HCT116 (cell line): Measurements from ENCODE around the gene LMO7. TPM values are rescaled to one million over a fixed set of nuclear protein-coding genes. Genes with fewer than 3 reads are reported as not detected.

Experiments
- ATAC-seq: fragments of 200-7000 bp; cut with Tn5 transposase; 2 replicates; pipeline ENCODE4 v1.9.1; 2020; ENCODE audit warnings: mild to moderate bottlenecking, moderate library complexity
- BruUV-seq: library from RNA; stranded (reverse); fragments of 400-500 nt; replicated peaks from 2 replicates; lab custom pipeline; 2021; lab: Mats Ljungman, UMichigan
- CTCF ChIA-PET: fragments of 300-600 bp; sonication (Branson Sonifier 250); formaldehyde crosslinking; loops from one replicate; lab custom pipeline; 2021; ENCODE audit warnings: antibody characterized with exemption; lab: Charles Lee
- POLR2A ChIA-PET: fragments of 300-600, 350-600 bp; sonication (Branson Sonifier 250); formaldehyde crosslinking; loops from one replicate; lab custom pipeline; 2021; ENCODE audit warnings: antibody characterized with exemption; lab: Charles Lee
- RAD21 ChIA-PET, 2 experiments: fragments of 300-600 bp; sonication (Branson Sonifier 250); formaldehyde crosslinking; loops; one replicate each; lab custom pipeline; 2023; ENCODE audit warnings: low total read pairs in 2 of 2; ENCODE audit not compliant: uncharacterized antibody in 2 of 2, unreplicated experiment in 2 of 2, low non-redundant PET in 1 of 2; lab: Charles Lee
- DNase-seq: peaks from one replicate; pipeline ENCODE4 v3.0.0-alpha.2; 2010; ENCODE audit warnings: low read depth, low spot score
- H2AFZ ChIP-seq: fragments of 200-600 bp; shearing (Covaris generic), sonication (generic); 2 replicates; pipeline ENCODE4 v1.6.1; 2017; ENCODE audit warnings: low read depth, mixed run types, mixed read lengths, antibody characterized with exemption, low read length; ENCODE audit not compliant: poor library complexity, severe bottlenecking
- H3K27ac ChIP-seq: 2 replicates; pipeline ENCODE4 v1.5.1; 2012; ENCODE audit warnings: low read depth, low read length
- H3K27me3 ChIP-seq: fragments of 200-600 bp; sonication (generic); 2 replicates; pipeline ENCODE4 v1.6.1; 2016; ENCODE audit warnings: mixed run types, low read length, mixed read lengths; ENCODE audit not compliant: insufficient read depth
- H3K36me3 ChIP-seq, 2 experiments: fragments of 200-500 bp in 1 of 2; fragments of 200-600 bp in 1 of 2; sonication (Bioruptor generic) in 1 of 2; sonication (generic) in 1 of 2; 2 replicates each; pipeline versions ENCODE4 v1.5.1 to v1.6.1; 2014 to 2016; ENCODE audit warnings: low read length in 2 of 2, inconsistent platforms in 1 of 2, mixed read lengths in 1 of 2, mixed run types in 1 of 2; ENCODE audit not compliant: insufficient read depth in 2 of 2, control insufficient read depth in 1 of 2
- H3K4me1 ChIP-seq, 2 experiments: fragments of 200-600 bp in 1 of 2; sonication (generic) in 1 of 2; 2 replicates each; pipeline versions ENCODE4 v1.5.1 to v1.6.1; 2012 to 2017; ENCODE audit warnings: low read length in 2 of 2, inconsistent platforms in 1 of 2, mild to moderate bottlenecking in 1 of 2, mixed read lengths in 1 of 2, mixed run types in 1 of 2, moderate library complexity in 1 of 2; ENCODE audit not compliant: insufficient read depth in 2 of 2, control insufficient read depth in 1 of 2
- H3K4me2 ChIP-seq: fragments of 200-600 bp; sonication (generic); 2 replicates; pipeline ENCODE4 v1.6.1; 2017; ENCODE audit warnings: mixed run types, low read length, mixed read lengths
- H3K4me3 ChIP-seq, 2 experiments: fragments of 200-600 bp in 1 of 2; sonication (generic) in 1 of 2; replicated peaks in 1 of 2; 2 replicates each; pipeline ENCODE4 v1.5.1; 2011 to 2016; ENCODE audit warnings: low read length in 2 of 2, control low read depth in 1 of 2, low read depth in 1 of 2, mild to moderate bottlenecking in 1 of 2, mixed read lengths in 1 of 2, mixed run types in 1 of 2
- H3K79me2 ChIP-seq: fragments of 200-600 bp; sonication (generic); 2 replicates; pipeline ENCODE4 v1.6.1; 2017; ENCODE audit warnings: mild to moderate bottlenecking, mixed run types, low read length, moderate library complexity, mixed read lengths; ENCODE audit not compliant: insufficient read depth
- H3K9ac ChIP-seq: fragments of 200-600 bp; sonication (generic); 2 replicates; pipeline ENCODE4 v1.6.1; 2016; ENCODE audit warnings: low read length, mixed read lengths
- H3K9me2 ChIP-seq: fragments of 200-600 bp; sonication (generic), shearing (Covaris generic); 2 replicates; pipeline ENCODE4 v1.6.1; 2017; ENCODE audit warnings: mixed run types, mild to moderate bottlenecking, moderate library complexity; ENCODE audit not compliant: insufficient read depth
- H3K9me3 ChIP-seq, 2 experiments: fragments of 200-500 bp in 1 of 2; fragments of 200-600 bp in 1 of 2; sonication (Bioruptor generic) in 1 of 2; sonication (generic) in 1 of 2; 2 replicates each; pipeline ENCODE4 v1.6.1; 2014 to 2017; ENCODE audit warnings: low read length in 2 of 2, mixed read lengths in 2 of 2, inconsistent platforms in 1 of 2, low read depth in 1 of 2, mild to moderate bottlenecking in 1 of 2, mixed run types in 1 of 2, moderate library complexity in 1 of 2; ENCODE audit not compliant: control insufficient read depth in 1 of 2, insufficient read depth in 1 of 2
- H4K20me1 ChIP-seq: fragments of 200-600 bp; sonication (generic), shearing (Covaris generic); 2 replicates; pipeline ENCODE4 v1.6.1; 2017; ENCODE audit warnings: mixed run types, mild to moderate bottlenecking, moderate library complexity; ENCODE audit not compliant: insufficient read depth
- ATF3 ChIP-seq: IDR thresholded peaks from 2 replicates; pipeline ENCODE4 v1.6.1; 2012
- CTCF ChIP-seq, 3 experiments: fragments of 200-600 bp in 1 of 3; sonication (generic) in 1 of 3; IDR thresholded peaks in 2 of 3; conservative IDR thresholded peaks in 1 of 3; 2 replicates each; pipeline ENCODE4 v1.5.1; 2012 to 2017; ENCODE audit warnings: low read depth in 2 of 3, low read length in 2 of 3, antibody characterized with exemption in 1 of 3, borderline replicate concordance in 1 of 3, control low read depth in 1 of 3, mild to moderate bottlenecking in 1 of 3, mixed read lengths in 1 of 3, mixed run types in 1 of 3, moderate library complexity in 1 of 3; ENCODE audit not compliant: insufficient read depth in 1 of 3
- EGR1 ChIP-seq: IDR thresholded peaks from 2 replicates; pipeline ENCODE4 v1.6.1; 2012; ENCODE audit warnings: low read depth
- EZH2 ChIP-seq: fragments of 200-600 bp; sonication (generic); IDR thresholded peaks from 2 replicates; pipeline ENCODE4 v1.6.1; 2017; ENCODE audit warnings: antibody characterized with exemption, mixed run types
- MAX ChIP-seq: IDR thresholded peaks from 2 replicates; pipeline ENCODE4 v1.6.1; 2012
- POLR2A ChIP-seq: IDR thresholded peaks from 2 replicates; pipeline ENCODE4 v1.7.0; 2011; ENCODE audit warnings: borderline replicate concordance; ENCODE audit not compliant: insufficient read depth, insufficient read length; ENCODE audit errors: extremely low read depth
- RAD21 ChIP-seq: IDR thresholded peaks from 2 replicates; pipeline ENCODE4 v1.6.1; 2012; ENCODE audit warnings: low read depth, mild to moderate bottlenecking
- TCF7L2 ChIP-seq: IDR thresholded peaks from 2 replicates; pipeline ENCODE4 v1.7.0; 2011; ENCODE audit warnings: borderline replicate concordance, inconsistent platforms; ENCODE audit not compliant: insufficient read depth, insufficient read length; ENCODE audit errors: extremely low read depth
- intact Hi-C: fragments of 100-400 bp; cut with micrococcal nuclease; formaldehyde crosslinking; loops from 2 replicates; pipeline ENCODE4 v1.10.0; 2022
- total RNA-seq: library from RNA; stranded (reverse); gene quantifications from one replicate; pipeline ENCODE4 v1.2.1, GENCODE V29; 2021; ENCODE audit not compliant: unreplicated experiment

The LMO7 gene
- total RNA-seq, 1 experiment from 2014 or later, result 8.1 TPM

- TF ChIP-seq TCF7L2 (no peak), MAX (no peak), ATF3 (no peak), EZH2 (no peak)
These were observed 46.2 kb downstream of the LMO7 start (continued) for GRCh38 chr13:75682326-75682725.

GRCh38 chr13:75685239-75685697 is 49.1 kb downstream of the LMO7 start:
- peaks cover 8 to 11% of the 10 kb centered on the region in 2 experiments for H3K4me1 ChIP-seq
- no peak overlapping the region for H3K4me3 ChIP-seq
- RAD21 ChIA-PET, result no interaction called here
- ATAC-seq, result peak; percentile 65
- intact Hi-C loops, result loop anchor here (10.0 kb wide), 1 partner anchor 1300 kb away; no protein-coding TSS in a partner anchor
- no peaks in the 10 kb centered on the region for H4K20me1 ChIP-seq
- TF ChIP-seq TCF7L2 (no peak), EGR1 (0 out of 2 replicates have a peak, but pooled peaks have one; percentile 12), CTCF (IDR thresholded peaks at IDR 0.05 in 2 of 3, conservative IDR thresholded peaks at IDR 0.05 in 1 of 3; ENCODE audit: borderline replicate concordance in 1 of 3, insufficient read depth in 1 of 3, low read depth in 2 of 3, low read length in 2 of 3) (peak in 2 of 3 experiments; percentile 20 to 22; a peak in 2 of 6 replicates), RAD21 (0 out of 2 replicates have a peak, but pooled peaks have one; percentile 20), POLR2A (no peak)
- TF ChIP-seq, all 23 proteins: peak for 3
- Histone ChIP-seq H3K36me3 (no peaks in the 10 kb centered on the region), H3K9ac (no peak overlapping the region), H3K9me2 (no peaks in the 10 kb centered on the region), H2AFZ (no peak overlapping the region), H3K27ac (peak overlapping the region; percentile 8; the same call in 1 of the 2 replicates), H3K27me3 (no peaks in the 10 kb centered on the region), H3K79me2 (no peaks in the 10 kb centered on the region), H3K9me3 (no peaks in the 10 kb centered on the region), H3K4me2 (peak overlapping the region; percentile 40)
- DNase-seq, result no peak
- CTCF ChIA-PET, result interaction anchor here (1.4 to 1.8 kb wide), 2 partner anchors 11 to 191 kb away, joined by 4 to 5 read pairs; no protein-coding TSS in a partner anchor
- POLR2A ChIA-PET, result no interaction called here
- no TSS peak for BruUV-seq
